ENCODE measurements around the gene DNAL4.

Gene DNAL4, protein sequence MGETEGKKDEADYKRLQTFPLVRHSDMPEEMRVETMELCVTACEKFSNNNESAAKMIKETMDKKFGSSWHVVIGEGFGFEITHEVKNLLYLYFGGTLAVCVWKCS

DNA sequence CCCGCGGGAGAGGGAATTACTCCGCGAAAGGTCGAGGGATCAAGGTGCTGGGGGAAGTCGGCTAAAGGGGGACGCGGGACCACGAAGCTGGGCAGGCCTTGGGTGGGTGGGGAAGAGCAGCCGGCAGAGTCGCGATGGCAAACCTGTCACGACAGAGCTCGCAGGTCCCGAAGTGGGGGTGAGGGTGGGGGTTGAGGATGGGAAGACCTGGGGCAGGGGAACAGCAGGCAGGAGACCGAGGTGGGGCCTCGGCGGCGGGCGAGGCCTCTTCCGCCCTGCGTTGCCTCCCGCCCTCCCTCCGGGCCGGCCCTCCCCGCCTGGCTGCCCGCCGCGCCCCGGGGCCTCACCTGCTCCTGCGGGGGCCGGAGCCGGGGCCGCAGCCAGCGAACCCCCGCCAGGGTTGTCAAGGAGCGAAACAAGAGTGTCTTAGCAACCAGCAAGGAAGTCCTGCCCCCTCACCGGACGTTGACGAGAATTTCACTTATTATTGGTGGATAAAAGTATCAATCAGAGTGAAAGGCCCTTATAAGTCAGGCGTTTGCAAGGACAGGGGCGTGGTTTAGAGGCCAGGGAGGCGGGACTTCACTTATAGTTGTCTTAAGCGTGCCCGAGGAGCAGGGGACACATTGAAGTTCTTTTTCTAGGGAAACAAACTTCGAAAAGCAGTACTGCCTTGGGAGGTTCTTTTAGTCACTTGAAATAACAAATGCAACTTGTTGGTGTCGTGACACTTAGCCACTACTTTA is at the start of gene DNAL4:
Gene DNAL4 (minus strand): TSS at position 423 of the 746 bp plus-strand sequence. CDS start 11,412 bp downstream, outside the sequence.
- peak; percentile 99 for DNase-seq (ENCODE audit: low read depth)
- no peak for TF ChIP-seq CTCF (conservative IDR thresholded peaks at IDR 0.05; ENCODE audit: control insufficient read depth, insufficient read depth, low read depth, low read length)
- peak within 1 kb of the TSS; percentile 73 for H3K4me3 ChIP-seq (ENCODE audit: control insufficient read depth, low read depth, low read length)

DNA sequence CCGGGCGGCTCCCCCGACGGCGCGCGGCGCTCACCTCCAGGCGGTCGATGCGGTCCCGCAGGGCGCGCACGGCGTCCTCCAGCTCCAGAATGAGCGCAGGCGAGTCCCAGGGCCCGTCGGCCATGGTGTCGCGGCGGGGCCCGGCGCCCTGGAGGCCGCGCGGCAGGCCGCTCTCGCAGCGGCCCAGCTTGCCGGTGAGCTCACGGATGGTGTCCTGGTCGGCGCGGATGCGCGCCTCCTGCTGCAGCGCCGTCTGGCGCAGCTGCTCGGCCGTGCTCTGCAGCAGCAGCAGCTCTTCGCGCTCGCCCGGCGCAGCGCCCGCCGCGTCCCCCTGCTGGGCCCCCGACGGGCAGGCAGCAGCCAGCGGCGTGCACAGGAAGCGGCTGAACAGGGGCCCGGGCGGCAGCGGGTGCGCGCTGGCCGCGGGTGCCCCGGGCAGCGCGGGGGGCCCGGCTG is 49.3 kb upstream of the DNAL4 start:
- no peak overlapping the region for H3K4me3 ChIP-seq (ENCODE audit: control insufficient read depth, low read depth, low read length)
- peak; percentile 52 for DNase-seq (ENCODE audit: low read depth)

DNA sequence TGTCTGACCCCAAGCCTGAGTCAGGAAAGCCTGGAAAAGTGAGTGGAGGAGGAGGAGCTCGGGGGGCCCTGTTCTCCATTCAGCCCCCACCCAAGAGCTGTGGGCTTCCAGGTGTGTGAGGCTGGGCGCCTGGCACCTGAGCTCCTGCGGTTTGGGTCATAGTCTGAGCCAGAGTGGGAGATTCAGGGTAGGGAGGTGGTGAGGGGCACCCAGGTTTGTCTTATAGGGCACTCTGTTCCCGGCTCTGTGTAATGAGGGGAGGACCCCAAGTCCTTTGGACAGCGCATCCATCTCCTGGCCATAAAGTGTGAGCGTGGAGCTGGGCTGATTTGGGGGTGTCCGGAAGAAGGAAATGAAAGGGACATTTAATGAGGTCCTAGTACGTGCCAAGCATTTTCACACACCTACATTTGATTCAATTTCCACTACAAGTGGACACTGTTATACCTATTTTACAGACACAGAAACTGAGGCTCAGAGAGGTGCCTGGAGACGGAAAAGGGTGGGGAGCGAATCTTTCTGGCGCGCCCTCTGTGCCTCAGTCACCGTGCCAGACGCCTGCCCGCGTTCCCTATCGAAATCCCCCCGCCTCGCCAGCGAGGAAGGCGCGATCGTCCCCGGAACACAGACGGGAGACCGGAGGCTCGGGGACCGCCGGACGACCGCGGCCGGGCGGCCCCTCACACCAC is 48.7 kb upstream of the DNAL4 start:
- no peak overlapping the region for H3K4me3 ChIP-seq (ENCODE audit: control insufficient read depth, low read depth, low read length)
- TF ChIP-seq CTCF (conservative IDR thresholded peaks at IDR 0.05; ENCODE audit: control insufficient read depth, insufficient read depth, low read depth, low read length), result no peak
- DNase-seq (ENCODE audit: low read depth), result no peak

More for the DNA sequence above, 49.3 kb upstream of the DNAL4 start:
- TF ChIP-seq CTCF (conservative IDR thresholded peaks at IDR 0.05; ENCODE audit: control insufficient read depth, insufficient read depth, low read depth, low read length), result no peak

DNA sequence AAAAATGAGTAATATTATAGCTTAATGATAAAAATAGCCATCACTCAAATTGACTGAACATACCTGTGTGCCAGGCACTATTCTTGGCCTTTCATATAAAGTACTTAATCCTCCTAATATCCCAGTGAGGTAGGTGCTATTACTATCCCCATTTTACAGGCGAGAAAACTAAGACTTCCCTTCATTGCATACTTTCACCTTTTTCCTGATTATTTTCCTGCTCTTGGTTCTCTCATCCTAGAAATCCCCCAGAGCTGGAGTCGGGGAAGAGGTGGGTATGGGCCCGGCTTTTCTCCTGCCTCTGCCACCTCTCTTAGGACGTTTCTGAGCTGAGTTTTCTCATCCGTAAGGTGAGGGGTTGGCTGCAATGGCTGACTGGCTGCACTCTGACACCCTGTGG is 47.7 kb upstream of the DNAL4 start:
- H3K4me3 ChIP-seq (ENCODE audit: control insufficient read depth, low read depth, low read length), result no peak overlapping the region
- TF ChIP-seq CTCF (conservative IDR thresholded peaks at IDR 0.05; ENCODE audit: control insufficient read depth, insufficient read depth, low read depth, low read length), result no peak
- DNase-seq (ENCODE audit: low read depth), result no peak

- no peak for DNase-seq (ENCODE audit: low read depth)
These were observed 47.3 kb upstream of the DNAL4 start for GRCh38 chr22:38841211-38841610.

GRCh38 chr22:38840129-38840528 is 46.2 kb upstream of the DNAL4 start:
- no peak for DNase-seq (ENCODE audit: low read depth)
- H3K4me3 ChIP-seq (ENCODE audit: control insufficient read depth, low read depth, low read length), result no peak overlapping the region
- TF ChIP-seq CTCF (conservative IDR thresholded peaks at IDR 0.05; ENCODE audit: control insufficient read depth, insufficient read depth, low read depth, low read length), result no peak

More at GRCh38 chr22:38841211-38841610, 47.3 kb upstream of the DNAL4 start:
- TF ChIP-seq CTCF (conservative IDR thresholded peaks at IDR 0.05; ENCODE audit: control insufficient read depth, insufficient read depth, low read depth, low read length), result no peak
- no peak overlapping the region for H3K4me3 ChIP-seq (ENCODE audit: control insufficient read depth, low read depth, low read length)

All from fibroblast of mammary gland (primary cell).